Endothelial cell of umbilical vein (primary cell): Measurements from ENCODE around the gene TTC13. TPM values are rescaled to one million over a fixed set of nuclear protein-coding genes. Genes with fewer than 3 reads are reported as not detected.

Experiments used
- BruUV-seq: library from RNA; stranded (reverse); fragments of 400-500 nt; replicated peaks from 2 replicates; lab custom pipeline; 2021; lab: Mats Ljungman, UMichigan
- CTCF ChIA-PET: fragments of 300-600, 350-600 bp; sonication (Branson Sonifier 250); formaldehyde crosslinking; loops from one replicate; lab custom pipeline; 2021; ENCODE audit warnings: antibody characterized with exemption, inconsistent platforms; lab: Charles Lee
- POLR2A ChIA-PET: fragments of 300-600, 350-600 bp; sonication (Branson Sonifier 250); formaldehyde crosslinking; loops from one replicate; lab custom pipeline; 2021; ENCODE audit warnings: antibody characterized with exemption, inconsistent platforms; lab: Charles Lee
- DNase-seq: peaks from one replicate; pipeline ENCODE4 v3.0.0-alpha.2; 2011; ENCODE audit warnings: low read depth, low spot score
- FAIRE-seq: peaks from 2 replicates; lab custom pipeline; 2011; peaks lifted over from hg19 to GRCh38; lab: Jason Lieb, UNC
- H2AFZ ChIP-seq: 2 replicates; pipeline ENCODE4 v1.6.0; 2012; ENCODE audit warnings: low read depth, low read length, control low read depth, inconsistent platforms
- H3K27ac ChIP-seq: 2 replicates; pipeline ENCODE4 v1.5.1; 2011; ENCODE audit warnings: low read depth, mild to moderate bottlenecking, control low read depth, low read length, moderate library complexity; ENCODE audit not compliant: insufficient read depth
- H3K27me3 ChIP-seq, 2 experiments: 2 replicates each; pipeline versions ENCODE4 v1.6.0 to v1.6.1; 2011; ENCODE audit warnings: low read length in 2 of 2, mixed read lengths in 1 of 2; ENCODE audit not compliant: control insufficient read depth in 2 of 2, insufficient read depth in 2 of 2
- H3K36me3 ChIP-seq, 2 experiments: 2 replicates in 1 of 2; 3 replicates in 1 of 2; pipeline ENCODE4 v1.5.1; 2011; ENCODE audit warnings: low read length in 2 of 2, mild to moderate bottlenecking in 1 of 2, moderate library complexity in 1 of 2; ENCODE audit not compliant: control insufficient read depth in 2 of 2, insufficient read depth in 2 of 2; ENCODE audit errors: extremely low read depth in 1 of 2
- H3K4me1 ChIP-seq: 3 replicates; pipeline ENCODE4 v1.5.1; 2011; ENCODE audit warnings: mild to moderate bottlenecking, low read length; ENCODE audit not compliant: control insufficient read depth, insufficient read depth; ENCODE audit errors: extremely low read depth
- H3K4me2 ChIP-seq: 2 replicates; pipeline ENCODE4 v1.6.1; 2011; ENCODE audit warnings: low read length, control low read depth, mixed read lengths; ENCODE audit not compliant: insufficient read depth
- H3K4me3 ChIP-seq, 3 experiments: fragments of 200-600 bp in 1 of 3; sonication (generic), shearing (Covaris generic) in 1 of 3; replicated peaks in 1 of 3; 2 replicates each; pipeline ENCODE4 v1.5.1; 2011 to 2016; ENCODE audit warnings: control low read depth in 3 of 3, low read length in 3 of 3, mild to moderate bottlenecking in 2 of 3, inconsistent platforms in 1 of 3, low read depth in 1 of 3, moderate library complexity in 1 of 3; ENCODE audit not compliant: insufficient read depth in 1 of 3
- H3K79me2 ChIP-seq: 2 replicates; pipeline ENCODE4 v1.6.0; 2012; ENCODE audit warnings: low read length, inconsistent platforms; ENCODE audit not compliant: control insufficient read depth, insufficient read depth
- H3K9ac ChIP-seq: replicated peaks from 2 replicates; pipeline ENCODE3; 2011; ENCODE audit warnings: low read length, control low read depth; ENCODE audit not compliant: insufficient read depth; ENCODE audit errors: extremely low read depth
- H3K9me1 ChIP-seq: replicated peaks from 3 replicates; pipeline ENCODE4 v1.6.0; 2011; ENCODE audit warnings: mild to moderate bottlenecking, low read length; ENCODE audit not compliant: control insufficient read depth, insufficient read depth; ENCODE audit errors: extremely low read depth
- H3K9me3 ChIP-seq: replicated peaks from 2 replicates; pipeline ENCODE4 v1.5.1; 2012; ENCODE audit warnings: low read length, inconsistent platforms; ENCODE audit not compliant: control insufficient read depth, insufficient read depth
- H4K20me1 ChIP-seq: replicated peaks from 2 replicates; pipeline ENCODE3; 2011; ENCODE audit warnings: mild to moderate bottlenecking, low read length; ENCODE audit not compliant: control insufficient read depth, insufficient read depth; ENCODE audit errors: extremely low read depth
- CTCF ChIP-seq, 2 donors: IDR thresholded peaks; 1 replicate in 1 of 2; 2 replicates in 1 of 2; pipeline ENCODE4 v1.5.1; 2011; ENCODE audit warnings: low read length in 2 of 2, mild to moderate bottlenecking in 2 of 2, moderate library complexity in 2 of 2, control low read depth in 1 of 2, inconsistent platforms in 1 of 2, low read depth in 1 of 2; ENCODE audit not compliant: insufficient read depth in 1 of 2; ENCODE audit errors: extremely low read depth in 1 of 2
- EZH2 ChIP-seq: IDR thresholded peaks from 2 replicates; pipeline ENCODE4 v1.6.1; 2012; ENCODE audit warnings: borderline replicate concordance, low read depth, mild to moderate bottlenecking, moderate library complexity, low read length, inconsistent platforms; ENCODE audit not compliant: severe bottlenecking
- FOS ChIP-seq: IDR thresholded peaks from 2 replicates; pipeline ENCODE4 v1.6.1; 2011; ENCODE audit warnings: mild to moderate bottlenecking, low read length, moderate library complexity, borderline replicate concordance; ENCODE audit not compliant: insufficient read depth
- GATA2 ChIP-seq: IDR thresholded peaks from 2 replicates; pipeline ENCODE4 v1.7.0; 2011; ENCODE audit warnings: low read depth, mild to moderate bottlenecking, moderate library complexity, mixed read lengths, low read length; ENCODE audit not compliant: insufficient read length, insufficient read depth
- JUN ChIP-seq: IDR thresholded peaks from 2 replicates; pipeline ENCODE4 v1.6.1; 2011; ENCODE audit warnings: borderline replicate concordance, low read depth; ENCODE audit not compliant: insufficient read length, insufficient read depth
- MAX ChIP-seq: IDR thresholded peaks from 2 replicates; pipeline ENCODE4 v1.6.1; 2011; ENCODE audit not compliant: insufficient read depth, insufficient read length
- MYC ChIP-seq: IDR thresholded peaks from one replicate; pipeline ENCODE4 v1.6.1; 2011; ENCODE audit warnings: mild to moderate bottlenecking, low read depth, low read length
- POLR2A ChIP-seq: IDR thresholded peaks from 2 replicates; pipeline ENCODE4 v1.6.1; 2012; ENCODE audit warnings: low read depth, mild to moderate bottlenecking, control low read depth, low read length
- POLR2AphosphoS5 ChIP-seq: IDR thresholded peaks from 2 replicates; pipeline ENCODE4 v1.6.1; 2012; ENCODE audit warnings: low read depth, mild to moderate bottlenecking, control low read depth, low read length, moderate library complexity; ENCODE audit not compliant: insufficient read depth
- dilution Hi-C: fragments of 300-500 bp; cut with MboI; formaldehyde crosslinking; loops from one replicate; pipeline ENCODE4 v1.15.0; 2019; ENCODE audit warnings: low sequenced_read_pairs; ENCODE audit not compliant: extremely low pct_ligation_motif_present
- intact Hi-C: fragments of 100-400 bp; cut with micrococcal nuclease; formaldehyde crosslinking; loops from one replicate; pipeline ENCODE4 v1.10.0; 2022
- polyA plus RNA-seq, 4 experiments: library from polyadenylated mRNA; depleted of rRNA in 3 of 4; stranded (reverse) in 3 of 4; unstranded in 1 of 4; fragments of >200 nt; gene quantifications; 2 replicates each; pipeline versions ENCODE4 v1.2.1 to v1.2.3, GENCODE V29; 2011 to 2012; ENCODE audit warnings: missing spikeins in 1 of 4
- total RNA-seq: library from RNA; stranded (reverse); gene quantifications from 2 replicates; pipeline ENCODE4 v1.2.3, GENCODE V29; 2021

Gene TTC13
- total and polyA plus RNA-seq, 2 donors (not counting 3 experiments of a cell fraction or from before 2014, with no cell fraction given) = 8.8 to 23.9 TPM

- no peak for TF ChIP-seq MYC
- no peak for TF ChIP-seq MAX
- TF ChIP-seq JUN = no peak
- no peak for TF ChIP-seq CTCF (IDR thresholded peaks at IDR 0.05; ENCODE audit: extremely low read depth in 1 of 2, insufficient read depth in 1 of 2, low read depth in 1 of 2, low read length in 2 of 2)
- no peak for TF ChIP-seq GATA2
- TF ChIP-seq POLR2A = no peak
- TF ChIP-seq EZH2 = no peak
- no peak for TF ChIP-seq FOS
- no peak for TF ChIP-seq POLR2AphosphoS5
- Histone ChIP-seq H3K27ac (no peak overlapping the region), H3K4me2 (no peak overlapping the region), H2AFZ (no peak overlapping the region), H3K27me3 (peaks cover 0 to under 1% of the 10 kb centered on the region in 2 experiments), H3K4me3 (no peak overlapping the region), H3K79me2 (no peaks in the 10 kb centered on the region), H3K4me1 (peaks cover 6% of the 10 kb centered on the region), H4K20me1 (no peaks in the 10 kb centered on the region), H3K36me3 (peaks cover 0 to 3% of the 10 kb centered on the region in 2 experiments), H3K9me1 (no peaks in the 10 kb centered on the region), H3K9me3 (no peaks in the 10 kb centered on the region), H3K9ac (no peak overlapping the region)
- CTCF ChIA-PET = interaction anchor here (1.2 to 1.9 kb wide), 3 partner anchors 17 to 310 kb away, joined by 3 to 4 read pairs (median 3); no protein-coding TSS in a partner anchor
- BruUV-seq = no TSS peak
- intact Hi-C loops = no loop called here
- no peak for FAIRE-seq
- DNase-seq = no peak
- dilution Hi-C loops = no loop called here
- POLR2A ChIA-PET = no interaction called here
Observed at GRCh38 chr1:230900984-230901383, 77.7 kb downstream of the TTC13 start.
